HepG2 (cell line): ENCODE measurements around the gene OTOG. TPM values are rescaled to one million over a fixed set of nuclear protein-coding genes. Genes with fewer than 3 reads are reported as not detected.

Experiments
- ATAC-seq: fragments of 200-7000 bp; cut with Tn5 transposase; 3 replicates; pipeline ENCODE4 v1.9.1; 2020; ENCODE audit warnings: mild to moderate bottlenecking, moderate library complexity
- BruUV-seq: library from RNA; stranded (reverse); fragments of 400-500 nt; replicated peaks from 2 replicates; lab custom pipeline; 2021; lab: Mats Ljungman, UMichigan
- CTCF ChIA-PET: fragments of 300-600 bp; formaldehyde crosslinking; extraction: SDS; loops from one replicate; lab custom pipeline; 2021; ENCODE audit warnings: low total read pairs, inconsistent platforms, low intra/inter-chr PET ratio; lab: Yijun Ruan, JAX
- POLR2A ChIA-PET: fragments of 350-600 bp; sonication (Branson Sonifier 250); formaldehyde crosslinking; loops from one replicate; lab custom pipeline; 2020; ENCODE audit warnings: antibody characterized with exemption, inconsistent platforms; lab: Yijun Ruan, JAX
- DNase-seq: peaks from one replicate; pipeline ENCODE4 v3.0.0-alpha.2; 2015; ENCODE audit warnings: low spot score
- FAIRE-seq: peaks from 3 replicates; lab custom pipeline; 2011; peaks lifted over from hg19 to GRCh38; lab: Jason Lieb, UNC
- H2AFZ ChIP-seq: one replicate; pipeline ENCODE4 v1.6.1; 2011; ENCODE audit warnings: low read length, inconsistent platforms
- H3K27ac ChIP-seq: fragments of 300-600 bp; 3 replicates; pipeline ENCODE4 v1.8.0; 2011; ENCODE audit warnings: mixed run types, mild to moderate bottlenecking, mixed read lengths, low read length, inconsistent platforms; ENCODE audit not compliant: insufficient read depth; ENCODE audit errors: extremely low read length
- H3K27me3 ChIP-seq, 2 experiments: fragments of 200-600 bp in 1 of 2; 2 replicates in 1 of 2; 3 replicates in 1 of 2; pipeline versions ENCODE4 v1.6.0 to v1.8.0; 2011; ENCODE audit warnings: low read length in 2 of 2, mild to moderate bottlenecking in 2 of 2, moderate library complexity in 2 of 2, inconsistent platforms in 1 of 2; ENCODE audit not compliant: insufficient read depth in 2 of 2, control insufficient read depth in 1 of 2
- H3K36me3 ChIP-seq, 2 experiments: fragments of 200-600 bp in 1 of 2; replicated peaks in 1 of 2; 2 replicates in 1 of 2; 3 replicates in 1 of 2; pipeline versions ENCODE4 v1.5.1 to v1.8.0; 2011; ENCODE audit warnings: low read length in 2 of 2, inconsistent platforms in 1 of 2; ENCODE audit not compliant: insufficient read depth in 2 of 2, control insufficient read depth in 1 of 2
- H3K4me1 ChIP-seq: 2 replicates; pipeline ENCODE4 v1.5.1; 2012; ENCODE audit warnings: low read length, inconsistent platforms; ENCODE audit not compliant: insufficient read depth
- H3K4me2 ChIP-seq: 2 replicates; pipeline ENCODE4 v1.6.0; 2011; ENCODE audit warnings: low read depth, low read length, inconsistent platforms
- H3K4me3 ChIP-seq, 3 experiments: fragments of 200-600 bp in 1 of 3; sonication (generic), shearing (Covaris generic) in 1 of 3; replicated peaks in 1 of 3; 2 replicates each; pipeline ENCODE4 v1.5.1; 2011 to 2016; ENCODE audit warnings: low read length in 3 of 3, inconsistent platforms in 2 of 3, low read depth in 2 of 3, mild to moderate bottlenecking in 2 of 3, control low read depth in 1 of 3, mixed read lengths in 1 of 3; ENCODE audit not compliant: insufficient read depth in 1 of 3
- H3K79me2 ChIP-seq: one replicate; pipeline ENCODE4 v1.6.1; 2011; ENCODE audit warnings: low read length, inconsistent platforms; ENCODE audit not compliant: insufficient read depth
- H3K9ac ChIP-seq: 2 replicates; pipeline ENCODE4 v1.6.0; 2011; ENCODE audit warnings: mild to moderate bottlenecking, low read depth, low read length, inconsistent platforms; ENCODE audit not compliant: insufficient read depth
- H3K9me3 ChIP-seq: 2 replicates; pipeline ENCODE4 v1.5.1; 2012; ENCODE audit warnings: mild to moderate bottlenecking, low read length
- H4K20me1 ChIP-seq: 2 replicates; pipeline ENCODE4 v1.6.0; 2011; ENCODE audit warnings: inconsistent platforms, mild to moderate bottlenecking, low read length, moderate library complexity; ENCODE audit not compliant: insufficient read depth
- FLYWCH1 ChIP-seq: sonication (generic); formaldehyde crosslinking; IDR thresholded peaks from 2 replicates; pipeline ENCODE4 v1.8.1; 2023; ENCODE audit warnings: mild to moderate bottlenecking, missing genetic modification reagents
- FUBP1 ChIP-seq: sonication (generic); formaldehyde crosslinking; IDR thresholded peaks from 2 replicates; pipeline ENCODE4 v1.5.1; 2020; ENCODE audit warnings: missing genetic modification reagents, mild to moderate bottlenecking, borderline replicate concordance
- PTBP1 ChIP-seq: fragments of 200-400 bp; formaldehyde crosslinking; IDR thresholded peaks from 2 replicates; pipeline ENCODE4 v1.6.1; 2018; ENCODE audit warnings: low read length, low read depth; ENCODE audit not compliant: poor library complexity, severe bottlenecking
- SALL2 ChIP-seq: sonication (generic); formaldehyde crosslinking; IDR thresholded peaks from 2 replicates; pipeline ENCODE4 v1.8.1; 2023; ENCODE audit warnings: mild to moderate bottlenecking, missing genetic modification reagents, inconsistent platforms
- SRSF4 ChIP-seq: fragments of 200-400 bp; formaldehyde crosslinking; IDR thresholded peaks from one replicate; pipeline ENCODE4 v1.6.1; 2018; ENCODE audit warnings: mild to moderate bottlenecking, low read depth, low read length, moderate library complexity; ENCODE audit not compliant: poor library complexity, severe bottlenecking
- TFE3 ChIP-seq: IDR thresholded peaks from 2 replicates; pipeline ENCODE4 v1.6.1; 2016
- ZNF143 ChIP-seq: sonication (generic); formaldehyde crosslinking; IDR thresholded peaks from 2 replicates; pipeline ENCODE4 v1.4.0; 2020; ENCODE audit warnings: missing genetic modification reagents
- WGBS: methylation state at CpG from one replicate; pipeline ENCODE4 v1.1.6; 2017; ENCODE audit warnings: low lambda C conversion rate; 5-methylcytosine and 5-hydroxymethylcytosine counted together
- in situ Hi-C: cut with HindIII; loops from 2 replicates; pipeline ENCODE4 v1.10.0; 2017; ENCODE audit warnings: low pct_unique_long_range_greater_than_20kb; ENCODE audit not compliant: extremely low pct_ligation_motif_present
- intact Hi-C: fragments of 100-400 bp; cut with micrococcal nuclease; formaldehyde crosslinking; loops from one replicate; pipeline ENCODE4 v1.10.0; 2022; ENCODE audit not compliant: unreplicated experiment
- polyA plus RNA-seq, 8 experiments: library from polyadenylated mRNA; depleted of rRNA in 3 of 8; stranded (reverse) in 7 of 8; unstranded in 1 of 8; fragments of >200 nt; fragmentation: Illumina TruSeq in 4 of 8; extraction: Trizol in 4 of 8; gene quantifications; 2 replicates each; pipeline versions ENCODE4 v1.2.1 to v1.2.3, GENCODE V29; 2011 to 2016; ENCODE audit warnings: low read depth in 4 of 8, missing spikeins in 1 of 8, mixed read lengths in 1 of 8; ENCODE audit not compliant: insufficient read depth in 1 of 8
- total RNA-seq, 5 experiments: library from RNA; depleted of rRNA; stranded (reverse); fragments of >200 nt; fragmentation: Illumina TruSeq; extraction: Trizol; gene quantifications; 2 replicates each; pipeline ENCODE4 v1.2.3, GENCODE V29; 2016; ENCODE audit warnings: low read depth in 1 of 5

Gene OTOG
- total and polyA plus RNA-seq, 2 of the 13 experiments (the other 11 are each of a cell fraction or from before 2014, with no cell fraction given), result not detected

- DNase-seq (no peak), FAIRE-seq (no peak), ATAC-seq (no peak)
- CTCF ChIA-PET, result no interaction called here
- POLR2A ChIA-PET, result no interaction called here
- BruUV-seq, result no TSS peak
- H2AFZ ChIP-seq, result no peak overlapping the region
- H3K9ac ChIP-seq, result no peak overlapping the region
- H3K4me2 ChIP-seq, result no peak overlapping the region
- no peaks in the 10 kb centered on the region for H3K79me2 ChIP-seq
- H4K20me1 ChIP-seq, result no peaks in the 10 kb centered on the region
- H3K9me3 ChIP-seq, result no peaks in the 10 kb centered on the region
- H3K27me3 ChIP-seq, result peaks cover 9 to 14% of the 10 kb centered on the region in 2 experiments; a peak in 3 of 5 replicates
- 0 out of 2 replicates have a peak, but pooled peaks cover 6% of the 10 kb centered on the region for H3K4me1 ChIP-seq
- no peak overlapping the region for H3K4me3 ChIP-seq
- no peak overlapping the region for H3K27ac ChIP-seq
- 33% methylated on average over 14 of the region's 15 CpGs for WGBS
- no peaks in the 10 kb centered on the region for H3K36me3 ChIP-seq
- intact Hi-C loops (no loop called here), in situ Hi-C loops (no loop called here)
- TF ChIP-seq FUBP1 (CRISPR knock-in tag) (no peak), SRSF4 (no peak), TFE3 (no peak), FLYWCH1 (no peak), PTBP1 (no peak), SALL2 (CRISPR knock-in tag) (no peak), ZNF143 (CRISPR knock-in tag) (no peak)
Observed at GRCh38 chr11:17558025-17558780, 11.1 kb downstream of the OTOG start.
